RWPE2 (cell line): Measurements from ENCODE around the gene DHX16.

ENCODE experiments used
- ATAC-seq: fragments of 200-7000 bp; cut with Tn5 transposase; 3 replicates; pipeline ENCODE4 v1.9.1; 2021; ENCODE audit warnings: low read depth
- DNase-seq: peaks from one replicate; pipeline ENCODE4 v3.0.0-alpha.2; 2020; ENCODE audit warnings: low spot score
- H3K27ac ChIP-seq: fragments of 450-650 bp; 2 replicates; pipeline ENCODE4 v1.5.1; 2017; ENCODE audit warnings: mild to moderate bottlenecking; ENCODE audit not compliant: poor library complexity, severe bottlenecking
- H3K27me3 ChIP-seq: fragments of 250-450 bp; sonication (Bioruptor Pico); 2 replicates; pipeline ENCODE4 v1.5.1; 2021; ENCODE audit warnings: mild to moderate bottlenecking, moderate library complexity; ENCODE audit not compliant: insufficient read depth, poor library complexity, severe bottlenecking
- H3K36me3 ChIP-seq: fragments of 250-450 bp; sonication (Bioruptor Pico); 2 replicates; pipeline ENCODE4 v1.5.1; 2020; ENCODE audit warnings: low read depth, mild to moderate bottlenecking, moderate library complexity
- H3K4me1 ChIP-seq: fragments of 250-450 bp; sonication (Bioruptor Pico); 2 replicates; pipeline ENCODE4 v1.5.1; 2021; ENCODE audit warnings: mild to moderate bottlenecking, moderate library complexity; ENCODE audit not compliant: insufficient read depth, poor library complexity, severe bottlenecking
- H3K4me3 ChIP-seq: fragments of 250-450 bp; sonication (Bioruptor Pico); 2 replicates; pipeline ENCODE4 v1.5.1; 2021; ENCODE audit warnings: mild to moderate bottlenecking, moderate library complexity; ENCODE audit not compliant: severe bottlenecking
- H3K9me3 ChIP-seq: fragments of 250-450 bp; sonication (Bioruptor Pico); 2 replicates; pipeline ENCODE4 v1.5.1; 2021; ENCODE audit warnings: mild to moderate bottlenecking, moderate library complexity; ENCODE audit not compliant: severe bottlenecking
- CTCF ChIP-seq: fragments of 450-650 bp; IDR thresholded peaks from one replicate; pipeline ENCODE4 v1.5.1; 2017; ENCODE audit warnings: mild to moderate bottlenecking, moderate library complexity; ENCODE audit not compliant: poor library complexity, severe bottlenecking

DHX16 gene

GRCh38 chr6:30685157-30686008, 12.6 kb upstream of the DHX16 start:
- peak; percentile 28 for TF ChIP-seq CTCF
- Histone ChIP-seq H3K36me3 (peaks cover 44% of the 10 kb centered on the region), H3K9me3 (no peaks in the 10 kb centered on the region), H3K27me3 (no peaks in the 10 kb centered on the region), H3K4me3 (peak overlapping the region; percentile 86), H3K27ac (peak overlapping the region; percentile 95), H3K4me1 (peaks cover 11% of the 10 kb centered on the region)
- no peak for ATAC-seq
- no peak for DNase-seq

GRCh38 chr6:30684386-30685156, 11.8 kb upstream of the DHX16 start:
- DNase-seq: no peak
- H3K4me3 ChIP-seq: peak overlapping the region; percentile 86
- H3K9me3 ChIP-seq: no peaks in the 10 kb centered on the region
- TF ChIP-seq CTCF: no peak
- peaks cover 52% of the 10 kb centered on the region for H3K36me3 ChIP-seq
- H3K27me3 ChIP-seq: no peaks in the 10 kb centered on the region
- peak overlapping the region; percentile 95 for H3K27ac ChIP-seq
- no peak for ATAC-seq
- peaks cover 17% of the 10 kb centered on the region for H3K4me1 ChIP-seq

GRCh38 chr6:30683980-30684338, 11.2 kb upstream of the DHX16 start:
- peaks cover 57% of the 10 kb centered on the region for H3K36me3 ChIP-seq
- H3K27ac ChIP-seq: peak overlapping the region; percentile 95

GRCh38 chr6:30683183-30683979, 10.6 kb upstream of the DHX16 start:
- Histone ChIP-seq H3K4me1 (peaks cover 18% of the 10 kb centered on the region), H3K4me3 (peak overlapping the region; percentile 86), H3K36me3 (peaks cover 62% of the 10 kb centered on the region), H3K27ac (peak overlapping the region; percentile 95), H3K27me3 (no peaks in the 10 kb centered on the region), H3K9me3 (no peaks in the 10 kb centered on the region)
- ATAC-seq (no peak), DNase-seq (no peak)
- TF ChIP-seq CTCF: no peak

More at GRCh38 chr6:30683980-30684338, 11.2 kb upstream of the DHX16 start:
- DNase-seq (no peak), ATAC-seq (no peak)
- Histone ChIP-seq H3K27me3 (no peaks in the 10 kb centered on the region), H3K9me3 (no peaks in the 10 kb centered on the region), H3K4me1 (peaks cover 18% of the 10 kb centered on the region), H3K4me3 (peak overlapping the region; percentile 86)
- TF ChIP-seq CTCF: no peak
